A549 (cell line): ENCODE data around the gene FOXRED1. TPM values are rescaled to one million over a fixed set of nuclear protein-coding genes. Genes with fewer than 3 reads are reported as not detected.
A peak's percentile ranks its signal among the peaks of the same experiment; 100 is the strongest.

Experiments used
- ATAC-seq, 2 experiments: fragments of 200-7000 bp in 1 of 2; fragments of >200 bp in 1 of 2; cut with Nextera tagmentation in 1 of 2; cut with Tn5 transposase in 1 of 2; 3 replicates each; pipeline versions ENCODE4 v1.8.0 to v1.9.1; 2018 to 2020; ENCODE audit warnings: mild to moderate bottlenecking in 1 of 2, moderate library complexity in 1 of 2
- CTCF ChIA-PET: fragments of 300-600 bp; sonication (Branson Sonifier 250); formaldehyde crosslinking; extraction: SDS; loops from one replicate; lab custom pipeline; 2021; ENCODE audit warnings: antibody characterized with exemption, inconsistent platforms; lab: Yijun Ruan, JAX
- POLR2A ChIA-PET: fragments of 350-600 bp; formaldehyde crosslinking; extraction: SDS; loops from one replicate; lab custom pipeline; 2021; ENCODE audit warnings: antibody characterized with exemption, inconsistent platforms; lab: Yijun Ruan, JAX
- DNase-seq, 2 experiments: peaks; one replicate each; pipeline versions ENCODE4 v3.0.0 to v3.0.0-alpha.2; 2011 to 2016; ENCODE audit warnings: low read depth in 1 of 2, low spot score in 1 of 2
- FAIRE-seq: peaks from 2 replicates; lab custom pipeline; 2011; peaks lifted over from hg19 to GRCh38; lab: Jason Lieb, UNC
- H3K27ac ChIP-seq, 2 experiments: fragments of >200 bp; sonication (Bioruptor Twin); formaldehyde crosslinking; 3 replicates each; pipeline ENCODE4 v1.5.1; 2016 to 2017
- H3K4me1 ChIP-seq: fragments of >200 bp; sonication (Bioruptor Twin); formaldehyde crosslinking; 3 replicates; pipeline ENCODE4 v1.6.1; 2016
- H3K4me2 ChIP-seq: fragments of >200 bp; sonication (Bioruptor Twin); formaldehyde crosslinking; 3 replicates; pipeline ENCODE4 v1.6.1; 2016
- H3K4me3 ChIP-seq: fragments of >200 bp; sonication (Bioruptor Twin); formaldehyde crosslinking; 3 replicates; pipeline ENCODE4 v1.5.1; 2016
- H3K9me3 ChIP-seq: fragments of >200 bp; sonication (Bioruptor Twin); formaldehyde crosslinking; 3 replicates; pipeline ENCODE4 v1.6.1; 2016
- CBX8 ChIP-seq: fragments of 200-600 bp; sonication (generic); IDR thresholded peaks from 2 replicates; pipeline ENCODE4 v1.6.1; 2016
- EHF ChIP-seq: fragments of 250-450 bp; sonication (Bioruptor Pico); IDR thresholded peaks from 2 replicates; pipeline ENCODE4 v1.5.0; 2020; ENCODE audit warnings: mild to moderate bottlenecking
- EP300 ChIP-seq, 2 experiments: fragments of >200 bp; sonication (Bioruptor Twin); formaldehyde crosslinking; IDR thresholded peaks; 2 replicates in 1 of 2; 3 replicates in 1 of 2; pipeline ENCODE4 v1.6.1; 2016 to 2017
- HOXB13 ChIP-seq: fragments of 250-450 bp; sonication (Bioruptor Pico); IDR thresholded peaks from 2 replicates; pipeline ENCODE4 v1.5.0; 2020; ENCODE audit warnings: low read depth, mild to moderate bottlenecking, moderate library complexity
- HOXB5 ChIP-seq: fragments of 250-450 bp; sonication (Bioruptor Pico); IDR thresholded peaks from 2 replicates; pipeline ENCODE4 v1.5.0; 2020; ENCODE audit warnings: mild to moderate bottlenecking, moderate library complexity
- JUN ChIP-seq, 2 experiments: fragments of >200 bp; sonication (Bioruptor Twin); formaldehyde crosslinking; IDR thresholded peaks; 2 replicates in 1 of 2; 3 replicates in 1 of 2; pipeline ENCODE4 v1.6.1; 2016 to 2017
- KDM1A ChIP-seq: fragments of 200-600 bp; sonication (generic); IDR thresholded peaks from 2 replicates; pipeline ENCODE4 v1.6.1; 2016; ENCODE audit warnings: low read depth, mild to moderate bottlenecking
- KDM5A ChIP-seq: fragments of 200-600 bp; sonication (generic); IDR thresholded peaks from 2 replicates; pipeline ENCODE4 v1.6.1; 2016; ENCODE audit warnings: antibody characterized with exemption, mild to moderate bottlenecking
- MAZ ChIP-seq: fragments of 150-350 bp; IDR thresholded peaks from 2 replicates; pipeline ENCODE4 v1.6.1; 2014; ENCODE audit warnings: antibody characterized with exemption, low read depth, low read length, borderline replicate concordance
- MYC ChIP-seq: IDR thresholded peaks from 2 replicates; pipeline ENCODE4 v1.6.1; 2012; ENCODE audit warnings: mild to moderate bottlenecking, inconsistent platforms, low read length, improper control_type of control experiment, borderline replicate concordance
- NPAS2 ChIP-seq: fragments of 250-450 bp; sonication (Bioruptor Pico); IDR thresholded peaks from 2 replicates; pipeline ENCODE4 v1.8.0; 2022; ENCODE audit warnings: mild to moderate bottlenecking, moderate library complexity, borderline replicate concordance
- PHF8 ChIP-seq: fragments of 200-600 bp; sonication (generic); IDR thresholded peaks from 2 replicates; pipeline ENCODE4 v1.6.1; 2016; ENCODE audit warnings: low read depth, mild to moderate bottlenecking, antibody characterized with exemption, moderate library complexity, borderline replicate concordance
- POLR2A ChIP-seq: IDR thresholded peaks from 2 replicates; pipeline ENCODE4 v1.6.1; 2012; ENCODE audit warnings: mild to moderate bottlenecking, low read length
- RAD21 ChIP-seq, 2 experiments: fragments of >200 bp in 1 of 2; sonication (Bioruptor Twin) in 1 of 2; formaldehyde crosslinking in 1 of 2; IDR thresholded peaks in 1 of 2; conservative IDR thresholded peaks in 1 of 2; 2 replicates in 1 of 2; 3 replicates in 1 of 2; pipeline ENCODE4 v1.6.1; 2012 to 2018; ENCODE audit warnings: inconsistent platforms in 1 of 2
- RCOR1 ChIP-seq: fragments of 150-350 bp; IDR thresholded peaks from 2 replicates; pipeline ENCODE4 v1.6.1; 2014; ENCODE audit warnings: antibody characterized with exemption, low read length, low read depth
- REST ChIP-seq: fragments of 200-600 bp; sonication (generic); IDR thresholded peaks from 2 replicates; pipeline ENCODE4 v1.6.1; 2016; ENCODE audit warnings: antibody characterized with exemption, mild to moderate bottlenecking, moderate library complexity
- TP53 ChIP-seq: fragments of 250-450 bp; sonication (Bioruptor Pico); IDR thresholded peaks from 2 replicates; pipeline ENCODE4 v1.5.0; 2021; ENCODE audit warnings: mild to moderate bottlenecking, moderate library complexity
- ZC3H11A ChIP-seq: fragments of 450-650 bp; IDR thresholded peaks from 2 replicates; pipeline ENCODE4 v1.6.1; 2014; ENCODE audit warnings: antibody characterized with exemption, mild to moderate bottlenecking
- ZFP36 ChIP-seq: fragments of 450-650 bp; IDR thresholded peaks from 2 replicates; pipeline ENCODE4 v1.6.1; 2014; ENCODE audit warnings: borderline replicate concordance; ENCODE audit not compliant: partially characterized antibody
- ZNF302 ChIP-seq: fragments of 250-450 bp; sonication (Bioruptor Pico); IDR thresholded peaks from 2 replicates; pipeline ENCODE4 v1.9.0; 2021; ENCODE audit warnings: inconsistent platforms, mild to moderate bottlenecking, moderate library complexity
- WGBS: methylation state at CpG from one replicate; pipeline ENCODE4 v1.1.6; 2017; ENCODE audit errors: missing lambda C conversion rate; 5-methylcytosine and 5-hydroxymethylcytosine counted together
- polyA plus RNA-seq, 4 experiments: library from polyadenylated mRNA; depleted of rRNA in 3 of 4; stranded (reverse); fragments of >200 nt; fragmentation: RNase III in 1 of 4; extraction: RNeasy Plus Mini Kit Qiagen cat#74134 plus additional on column Dnase treatment in 1 of 4; gene quantifications; 2 replicates in 3 of 4; 3 replicates in 1 of 4; pipeline ENCODE4 v1.2.3, GENCODE V29; 2011 to 2017
- TF ChIP-seq, protein P1 (sequence below): IDR thresholded peaks from 2 replicates; pipeline ENCODE4 v1.6.1; 2012
- TF ChIP-seq, protein P2 (sequence below): fragments of >200 bp; sonication (Bioruptor Twin); formaldehyde crosslinking; IDR thresholded peaks from 2 replicates; pipeline ENCODE4 v1.6.1; 2016
- TF ChIP-seq, protein P3 (sequence below): fragments of 250-450 bp; sonication (Bioruptor Pico); IDR thresholded peaks from 2 replicates; pipeline ENCODE4 v1.5.0; 2020; ENCODE audit warnings: low read depth, mild to moderate bottlenecking, moderate library complexity
- TF ChIP-seq, protein P4 (sequence below): IDR thresholded peaks from 2 replicates; pipeline ENCODE4 v1.6.1; 2012; ENCODE audit warnings: low read depth, borderline replicate concordance

Gene FOXRED1
- polyA plus RNA-seq, 2 of the 4 experiments (the other 2 are of a cell fraction), result 22.7 to 28.9 TPM

- H3K4me2 ChIP-seq, result no peak overlapping the region
- H3K9me3 ChIP-seq, result no peaks in the 10 kb centered on the region
- 90% methylated on average over 5 of the region's 5 CpGs for WGBS
- no peak overlapping the region for H3K4me3 ChIP-seq
- no peak overlapping the region for H3K27ac ChIP-seq
- ATAC-seq (peak in 1 of 2 experiments; percentile 35; a peak in 2 of 6 replicates), FAIRE-seq (no peak), DNase-seq (no peak)
- no peaks in the 10 kb centered on the region for H3K4me1 ChIP-seq
- ChIA-PET POLR2A (no interaction called here), CTCF (interaction anchor here (0.8 to 1.1 kb wide), 3 partner anchors 16 to 25 kb away, joined by 3 to 4 read pairs (median 3); partner anchors contain the start of gene SRPRA)
- no peak for TF ChIP-seq KDM1A
Observed at GRCh38 chr11:126293726-126294125, 24.8 kb downstream of the FOXRED1 start.

- ATAC-seq, result no peak
- no peak overlapping the region for H3K4me3 ChIP-seq
- ChIA-PET CTCF (no interaction called here), POLR2A (no interaction called here)
- H3K9me3 ChIP-seq, result no peaks in the 10 kb centered on the region
- H3K4me1 ChIP-seq, result no peaks in the 10 kb centered on the region
- DNase-seq, result no peak
- no peak for FAIRE-seq
- WGBS, result 94% methylated on average over 2 of the region's 2 CpGs
- TF ChIP-seq EP300 (IDR thresholded peaks at IDR 0.05), result no peak
- TF ChIP-seq EHF (CRISPR knock-in tag), result no peak
- TF ChIP-seq, protein P1, sequence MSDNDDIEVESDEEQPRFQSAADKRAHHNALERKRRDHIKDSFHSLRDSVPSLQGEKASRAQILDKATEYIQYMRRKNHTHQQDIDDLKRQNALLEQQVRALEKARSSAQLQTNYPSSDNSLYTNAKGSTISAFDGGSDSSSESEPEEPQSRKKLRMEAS, result no peak
- no peak for TF ChIP-seq PHF8
- TF ChIP-seq JUN (IDR thresholded peaks at IDR 0.05), result no peak
- TF ChIP-seq, protein P2, sequence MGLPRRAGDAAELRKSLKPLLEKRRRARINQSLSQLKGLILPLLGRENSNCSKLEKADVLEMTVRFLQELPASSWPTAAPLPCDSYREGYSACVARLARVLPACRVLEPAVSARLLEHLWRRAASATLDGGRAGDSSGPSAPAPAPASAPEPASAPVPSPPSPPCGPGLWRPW, result no peak
- no peak for TF ChIP-seq CBX8
- TF ChIP-seq, protein P3, sequence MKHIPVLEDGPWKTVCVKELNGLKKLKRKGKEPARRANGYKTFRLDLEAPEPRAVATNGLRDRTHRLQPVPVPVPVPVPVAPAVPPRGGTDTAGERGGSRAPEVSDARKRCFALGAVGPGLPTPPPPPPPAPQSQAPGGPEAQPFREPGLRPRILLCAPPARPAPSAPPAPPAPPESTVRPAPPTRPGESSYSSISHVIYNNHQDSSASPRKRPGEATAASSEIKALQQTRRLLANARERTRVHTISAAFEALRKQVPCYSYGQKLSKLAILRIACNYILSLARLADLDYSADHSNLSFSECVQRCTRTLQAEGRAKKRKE (CRISPR knock-in tag), result no peak
- TF ChIP-seq MAZ, result no peak
- TF ChIP-seq ZNF302 (CRISPR knock-in tag), result no peak
- TF ChIP-seq HOXB13, result no peak
- TF ChIP-seq, protein P4, sequence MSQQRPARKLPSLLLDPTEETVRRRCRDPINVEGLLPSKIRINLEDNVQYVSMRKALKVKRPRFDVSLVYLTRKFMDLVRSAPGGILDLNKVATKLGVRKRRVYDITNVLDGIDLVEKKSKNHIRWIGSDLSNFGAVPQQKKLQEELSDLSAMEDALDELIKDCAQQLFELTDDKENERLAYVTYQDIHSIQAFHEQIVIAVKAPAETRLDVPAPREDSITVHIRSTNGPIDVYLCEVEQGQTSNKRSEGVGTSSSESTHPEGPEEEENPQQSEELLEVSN, result no peak
- no peak for TF ChIP-seq RAD21 (conservative IDR thresholded peaks at IDR 0.05 in 1 of 2, IDR thresholded peaks at IDR 0.05 in 1 of 2)
- no peak overlapping the region for H3K4me2 ChIP-seq
- no peak overlapping the region for H3K27ac ChIP-seq
Observed at GRCh38 chr11:126297004-126297403, 28.1 kb downstream of the FOXRED1 start.

- FAIRE-seq, result no peak
- H3K27ac ChIP-seq, result peak within 1 kb of the TSS; percentile 89 to 99
- DNase-seq, result peak; percentile 87 to 88
- H3K4me2 ChIP-seq, result peak within 1 kb of the TSS; percentile 90
- H3K4me3 ChIP-seq, result peak within 1 kb of the TSS; percentile 64
- TF ChIP-seq MYC (peak; percentile 48; the same call in 1 of the 2 replicates), PHF8 (peak; percentile 99), KDM5A (peak; percentile 80), POLR2A (peak; percentile 95), NPAS2 (no peak), HOXB5 (CRISPR knock-in tag) (peak; percentile 16; the same call in 1 of the 2 replicates), JUN (IDR thresholded peaks at IDR 0.05) (peak; percentile 46 to 79; a peak in 4 of 5 replicates), REST (no peak), EHF (CRISPR knock-in tag) (no peak), TP53 (CRISPR knock-in tag) (peak; percentile 63; the same call in 1 of the 2 replicates), RCOR1 (no peak), ZC3H11A (no peak), ZFP36 (no peak)
- TF ChIP-seq, protein P1, result peak; percentile 89
- TF ChIP-seq, protein P4, result peak; percentile 79
- ATAC-seq, result peak; percentile 99
- ChIA-PET CTCF (no interaction called here), POLR2A (interaction anchor here (0.6 to 1.0 kb wide), 3 partner anchors 18 to 50 kb away, joined by 3 to 5 read pairs (median 3); no protein-coding TSS in a partner anchor)
- H3K9me3 ChIP-seq, result no peaks in the 10 kb centered on the region
- 2% methylated on average over 30 of the region's 61 CpGs for WGBS
- H3K4me1 ChIP-seq, result peaks cover 8% of the 10 kb centered on the region; the same call in 1 of the 3 replicates
Observed at GRCh38 chr11:126303623-126304456, 34.9 kb downstream of the FOXRED1 start, which contains the start of gene DCPS. Gene DCPS (plus strand): TSS chr11:126304060. CDS start chr11:126304081, 21 bp downstream.
